RWPE1 (cell line): ENCODE data around the gene CDCP2.

Experiments
- CTCF ChIA-PET: fragments of 350-600 bp; sonication (Branson Sonifier 250); formaldehyde crosslinking; extraction: SDS; loops from one replicate; lab custom pipeline; 2021; lab: Yijun Ruan, JAX
- POLR2A ChIA-PET: fragments of 400-600 bp; formaldehyde crosslinking; extraction: SDS; loops from one replicate; lab custom pipeline; 2020; ENCODE audit warnings: antibody characterized with exemption; ENCODE audit not compliant: low non-redundant PET; lab: Yijun Ruan, JAX
- DNase-seq: peaks from one replicate; pipeline ENCODE4 v3.0.0; 2012; ENCODE audit warnings: low spot score
- H3K27ac ChIP-seq: fragments of 450-650 bp; 2 replicates; pipeline ENCODE4 v1.5.1; 2017
- CTCF ChIP-seq: fragments of 450-650 bp; conservative IDR thresholded peaks from 2 replicates; pipeline ENCODE4 v1.5.1; 2017; ENCODE audit warnings: low read depth, mild to moderate bottlenecking

Gene CDCP2

GRCh38 chr1:54176621-54177327, 24.0 kb upstream of the CDCP2 start:
- ChIA-PET POLR2A (no interaction called here), CTCF (interaction anchor here (0.6 kb wide), 1 partner anchor 111 kb away, joined by 3 read pairs; no protein-coding TSS in a partner anchor)
- TF ChIP-seq CTCF = no peak
- DNase-seq = no peak
- no peak overlapping the region for H3K27ac ChIP-seq

- POLR2A ChIA-PET = no interaction called here
- DNase-seq = no peak
- no peak for TF ChIP-seq CTCF
- no peak overlapping the region for H3K27ac ChIP-seq
- CTCF ChIA-PET = interaction anchor here (0.6 kb wide), 1 partner anchor 66 kb away, joined by 4 read pairs; no protein-coding TSS in a partner anchor
These were observed 21.3 kb upstream of the CDCP2 start for GRCh38 chr1:54174106-54174505.

DNA sequence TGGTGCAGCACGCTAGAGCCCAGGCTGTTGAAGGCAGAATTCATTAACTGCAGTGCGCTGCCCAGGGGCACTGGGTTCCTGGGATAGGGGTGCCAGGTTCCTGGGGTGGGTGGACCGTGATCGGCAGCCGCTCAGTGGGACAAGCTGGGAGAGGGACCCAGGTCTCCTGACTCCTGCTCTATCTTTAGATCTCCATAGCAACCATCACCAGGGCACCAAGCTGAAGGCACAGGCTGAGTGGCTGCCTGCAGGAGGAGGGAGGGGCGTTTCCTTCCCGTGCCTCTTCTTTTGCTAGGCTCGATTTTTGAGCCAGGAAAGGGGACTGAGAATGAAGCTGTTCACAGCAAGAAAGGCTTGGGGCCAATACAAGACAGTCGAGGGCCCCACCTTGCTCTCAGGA, 20.9 kb upstream of the CDCP2 start:
- H3K27ac ChIP-seq = no peak overlapping the region
- DNase-seq = no peak
- no peak for TF ChIP-seq CTCF
- CTCF ChIA-PET = no interaction called here
- POLR2A ChIA-PET = no interaction called here

- no peak for TF ChIP-seq CTCF
- CTCF ChIA-PET = no interaction called here
- no peak overlapping the region for H3K27ac ChIP-seq
- POLR2A ChIA-PET = no interaction called here
- DNase-seq = no peak
These were observed 20.1 kb upstream of the CDCP2 start for GRCh38 chr1:54172614-54173599.

DNA sequence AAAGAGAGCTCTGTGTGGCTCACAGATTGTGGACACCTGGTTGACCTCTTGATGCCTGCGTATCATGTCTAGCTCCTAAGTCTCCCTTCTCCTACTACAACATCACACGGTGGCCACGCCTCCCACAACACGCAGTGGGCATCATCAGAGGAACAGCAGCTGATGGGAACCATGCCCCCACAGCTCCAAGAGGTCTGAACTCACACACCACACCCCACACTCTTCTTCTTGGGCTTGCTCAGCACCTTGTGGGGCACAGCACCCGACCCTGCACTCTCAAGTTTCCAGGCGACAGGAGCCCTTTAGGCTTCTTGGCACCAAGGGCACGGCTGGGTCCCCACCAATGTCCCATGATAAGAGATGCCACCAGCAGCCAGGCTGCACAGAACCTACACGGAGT, 18.8 kb upstream of the CDCP2 start:
- H3K27ac ChIP-seq = no peak overlapping the region
- no peak for TF ChIP-seq CTCF
- ChIA-PET CTCF (no interaction called here), POLR2A (no interaction called here)
- no peak for DNase-seq

- ChIA-PET CTCF (interaction anchor here (0.6 kb wide), 1 partner anchor 59 kb away, joined by 3 read pairs; no protein-coding TSS in a partner anchor), POLR2A (no interaction called here)
- TF ChIP-seq CTCF = no peak
- H3K27ac ChIP-seq = no peak overlapping the region
- no peak for DNase-seq
These were observed 18.2 kb upstream of the CDCP2 start for GRCh38 chr1:54171016-54171415.
